SK-N-SH treated with all-trans-retinoic acid at 6 μM for 48 hours (cell line): ENCODE data around the gene VWA5A.

ENCODE experiments used
- ATAC-seq: fragments of 200-7000 bp; cut with Tn5 transposase; 3 replicates; pipeline ENCODE4 v1.9.1; 2020; ENCODE audit warnings: mild to moderate bottlenecking, moderate library complexity
- BACH2 ChIP-seq: fragments of 250-450 bp; sonication (Bioruptor Pico); IDR thresholded peaks from 2 replicates; pipeline ENCODE4 v1.9.0; 2021; ENCODE audit warnings: mild to moderate bottlenecking, borderline replicate concordance
- CREB5 ChIP-seq: fragments of 250-450 bp; sonication (Bioruptor Pico); IDR thresholded peaks from 2 replicates; pipeline ENCODE4 v1.5.1; 2020; ENCODE audit warnings: low read depth, mild to moderate bottlenecking, moderate library complexity
- CSDC2 ChIP-seq: fragments of 250-450 bp; sonication (Bioruptor Pico); IDR thresholded peaks from 2 replicates; pipeline ENCODE4 v1.5.0; 2020; ENCODE audit warnings: mild to moderate bottlenecking, moderate library complexity
- CSRNP3 ChIP-seq: fragments of 250-450 bp; sonication (Bioruptor Pico); IDR thresholded peaks from 2 replicates; pipeline ENCODE4 v1.5.1; 2021; ENCODE audit warnings: mild to moderate bottlenecking, moderate library complexity
- ESRRG ChIP-seq: fragments of 250-450 bp; sonication (Bioruptor Pico); IDR thresholded peaks from 2 replicates; pipeline ENCODE4 v1.6.1; 2021; ENCODE audit warnings: mild to moderate bottlenecking
- GLIS3 ChIP-seq: fragments of 250-450 bp; sonication (Bioruptor Pico); IDR thresholded peaks from 2 replicates; pipeline ENCODE4 v1.5.0; 2020; ENCODE audit warnings: mild to moderate bottlenecking, moderate library complexity
- PATZ1 ChIP-seq: fragments of 250-450 bp; sonication (Bioruptor Pico); IDR thresholded peaks from 2 replicates; pipeline ENCODE4 v1.8.0; 2020; ENCODE audit warnings: mild to moderate bottlenecking, moderate library complexity, borderline replicate concordance
- POU6F1 ChIP-seq: fragments of 250-450 bp; sonication (Bioruptor Pico); IDR thresholded peaks from 2 replicates; pipeline ENCODE4 v1.8.0; 2021; ENCODE audit warnings: low read depth, mild to moderate bottlenecking, moderate library complexity, borderline replicate concordance
- PPARA ChIP-seq: fragments of 250-450 bp; sonication (Bioruptor Pico); IDR thresholded peaks from 2 replicates; pipeline ENCODE4 v1.5.0; 2020; ENCODE audit warnings: mild to moderate bottlenecking, borderline replicate concordance
- RARB ChIP-seq: fragments of 250-450 bp; sonication (Bioruptor Pico); IDR thresholded peaks from 2 replicates; pipeline ENCODE4 v1.8.0; 2021; ENCODE audit warnings: mild to moderate bottlenecking, moderate library complexity
- TCF4 ChIP-seq: fragments of 250-450 bp; sonication (Bioruptor Pico); IDR thresholded peaks from 2 replicates; pipeline ENCODE4 v1.8.0; 2021; ENCODE audit warnings: mild to moderate bottlenecking, moderate library complexity, borderline replicate concordance
- TOX ChIP-seq: fragments of 250-450 bp; sonication (Bioruptor Pico); IDR thresholded peaks from 2 replicates; pipeline ENCODE4 v1.8.0; 2021; ENCODE audit warnings: mild to moderate bottlenecking, moderate library complexity, borderline replicate concordance
- TSHZ2 ChIP-seq: fragments of 250-450 bp; sonication (Bioruptor Pico); IDR thresholded peaks from 2 replicates; pipeline ENCODE4 v1.5.0; 2020; ENCODE audit warnings: mild to moderate bottlenecking, moderate library complexity
- ZC3H10 ChIP-seq: fragments of 250-450 bp; sonication (Bioruptor Pico); IDR thresholded peaks from 2 replicates; pipeline ENCODE4 v1.5.1; 2021; ENCODE audit warnings: mild to moderate bottlenecking, moderate library complexity
- ZNF565 ChIP-seq: fragments of 450-650 bp; formaldehyde crosslinking; conservative IDR thresholded peaks from 2 replicates; pipeline ENCODE4 v1.5.0; 2020; ENCODE audit warnings: low read depth, mild to moderate bottlenecking, moderate library complexity
- ZNF70 ChIP-seq: fragments of 450-650 bp; formaldehyde crosslinking; IDR thresholded peaks from 2 replicates; pipeline ENCODE4 v1.5.0; 2020; ENCODE audit warnings: mild to moderate bottlenecking, moderate library complexity
- ZNF8 ChIP-seq: fragments of 450-650 bp; formaldehyde crosslinking; IDR thresholded peaks from 2 replicates; pipeline ENCODE4 v1.5.0; 2020; ENCODE audit warnings: mild to moderate bottlenecking, moderate library complexity

VWA5A gene

GRCh38 chr11:124174001-124174583 is 58.8 kb downstream of the VWA5A start:
- peak; percentile 37; the same call in 1 of the 3 replicates for ATAC-seq
- TF ChIP-seq BACH2 (CRISPR knock-in tag) (no peak), POU6F1 (CRISPR knock-in tag) (no peak), CREB5 (CRISPR knock-in tag) (no peak), CSDC2 (CRISPR knock-in tag) (no peak)

GRCh38 chr11:124176925-124177715 is 61.9 kb downstream of the VWA5A start:
- no peak for ATAC-seq
- TF ChIP-seq ZNF565 (CRISPR knock-in tag): no peak
- no peak for TF ChIP-seq CSRNP3
- no peak for TF ChIP-seq BACH2 (CRISPR knock-in tag)
- TF ChIP-seq CREB5 (CRISPR knock-in tag): no peak
- TF ChIP-seq ZNF8 (CRISPR knock-in tag): no peak

- TF ChIP-seq TOX (CRISPR knock-in tag): no peak
- TF ChIP-seq PATZ1: no peak
- TF ChIP-seq ZNF70 (CRISPR knock-in tag): no peak
- TF ChIP-seq ESRRG: no peak
- TF ChIP-seq CSDC2 (CRISPR knock-in tag): no peak
- no peak for TF ChIP-seq GLIS3 (CRISPR knock-in tag)
- TF ChIP-seq TCF4 (CRISPR knock-in tag): no peak
- no peak for TF ChIP-seq ZNF8 (CRISPR knock-in tag)
- TF ChIP-seq RARB (CRISPR knock-in tag): no peak
- no peak for TF ChIP-seq ZNF565 (CRISPR knock-in tag)
- TF ChIP-seq ZC3H10 (CRISPR knock-in tag): no peak
- TF ChIP-seq TSHZ2: no peak
- no peak for TF ChIP-seq PPARA (CRISPR knock-in tag)
- ATAC-seq: no peak
Measured at GRCh38 chr11:124179310-124179709, 64.1 kb downstream of the VWA5A start.
